K562 (cell line): Measurements from ENCODE around the gene CEP192. TPM values are rescaled to one million over a fixed set of nuclear protein-coding genes. Genes with fewer than 3 reads are reported as not detected.
A peak's percentile ranks its signal among the peaks of the same experiment; 100 is the strongest.

Source experiments
- BHLHE40 ChIP-seq: IDR thresholded peaks from 2 replicates; pipeline ENCODE4 v1.6.1; 2011; ENCODE audit warnings: low read length, improper control_type of control experiment
- EP300 ChIP-seq: IDR thresholded peaks from 2 replicates; pipeline ENCODE4 v1.6.1; 2012; ENCODE audit warnings: low read length, improper control_type of control experiment
- FOXJ3 ChIP-seq: sonication (generic); formaldehyde crosslinking; IDR thresholded peaks from 2 replicates; pipeline ENCODE4 v1.4.0; 2020; ENCODE audit warnings: mild to moderate bottlenecking, missing genetic modification reagents
- ILF3 ChIP-seq: fragments of 450-650 bp; IDR thresholded peaks from 2 replicates; pipeline ENCODE4 v1.6.1; 2018; ENCODE audit warnings: antibody characterized with exemption, mild to moderate bottlenecking, moderate library complexity, borderline replicate concordance
- LEF1 ChIP-seq: fragments of 450-650 bp; IDR thresholded peaks from 2 replicates; pipeline ENCODE4 v1.6.1; 2016; ENCODE audit warnings: mild to moderate bottlenecking
- NR1H2 ChIP-seq: sonication (generic); formaldehyde crosslinking; IDR thresholded peaks from 2 replicates; pipeline ENCODE4 v1.4.0; 2020; ENCODE audit warnings: mild to moderate bottlenecking, missing genetic modification reagents
- POU5F1 ChIP-seq: fragments of 150-350 bp; IDR thresholded peaks from 2 replicates; pipeline ENCODE4 v1.6.1; 2014; ENCODE audit warnings: borderline replicate concordance, low read length, low read depth, mild to moderate bottlenecking; ENCODE audit not compliant: partially characterized antibody
- SMAD1 ChIP-seq: fragments of 150-350 bp; IDR thresholded peaks from 2 replicates; pipeline ENCODE4 v1.6.1; 2014; ENCODE audit warnings: low read length, low read depth; ENCODE audit not compliant: partially characterized antibody
- SMARCA5 ChIP-seq: fragments of 450-650 bp; IDR thresholded peaks from 2 replicates; pipeline ENCODE4 v1.6.1; 2016
- SRSF9 ChIP-seq: fragments of 200-400 bp; formaldehyde crosslinking; IDR thresholded peaks from 2 replicates; pipeline ENCODE4 v1.6.1; 2017; ENCODE audit warnings: low read depth, low read length, borderline replicate concordance
- TAF1 ChIP-seq: IDR thresholded peaks from 2 replicates; pipeline ENCODE4 v1.6.1; 2011; ENCODE audit warnings: mild to moderate bottlenecking, low read length, moderate library complexity; ENCODE audit not compliant: insufficient read depth, control insufficient read depth, severe bottlenecking; ENCODE audit errors: extremely low read depth
- USF1 ChIP-seq: sonication (generic); formaldehyde crosslinking; IDR thresholded peaks from 2 replicates; pipeline ENCODE4 v1.9.0; 2022; ENCODE audit warnings: mild to moderate bottlenecking, missing genetic modification reagents
- ZKSCAN3 ChIP-seq: fragments of 250-450 bp; sonication (Bioruptor Pico); IDR thresholded peaks from 2 replicates; pipeline ENCODE4 v1.4.0; 2020
- ZNF324 ChIP-seq: fragments of 250-450 bp; sonication (Bioruptor Pico); IDR thresholded peaks from 2 replicates; pipeline ENCODE4 v1.4.0; 2020; ENCODE audit warnings: mild to moderate bottlenecking
- ZNF384 ChIP-seq: IDR thresholded peaks from 2 replicates; pipeline ENCODE4 v1.6.1; 2012; ENCODE audit warnings: low read depth, low read length, improper control_type of control experiment
- ZNF609 ChIP-seq: sonication (generic); formaldehyde crosslinking; IDR thresholded peaks from 2 replicates; pipeline ENCODE4 v1.8.1; 2023; ENCODE audit warnings: missing genetic modification reagents, mild to moderate bottlenecking, borderline replicate concordance
- ZNF79 ChIP-seq: fragments of 250-450 bp; sonication (Bioruptor Pico); IDR thresholded peaks from 2 replicates; pipeline ENCODE4 v1.4.0; 2020; ENCODE audit warnings: low read depth, mild to moderate bottlenecking, moderate library complexity
- polyA plus RNA-seq, 8 experiments: library from polyadenylated mRNA; depleted of rRNA in 4 of 8; stranded (reverse) in 5 of 8; unstranded in 3 of 8; fragments of >200 nt; fragmentation: Nextera tagmentation in 2 of 8; fragmentation: Illumina TruSeq in 1 of 8; extraction: Ambion mirVana in 2 of 8; extraction: Trizol in 1 of 8; gene quantifications; 2 replicates each; pipeline versions ENCODE4 v1.2.1 to v1.2.3, GENCODE V29; 2011 to 2014; ENCODE audit warnings: inconsistent platforms in 1 of 8, missing spikeins in 1 of 8
- total RNA-seq, 7 experiments: library from RNA; depleted of rRNA in 6 of 7; stranded (reverse); fragments of >200 nt in 6 of 7; fragmentation: Illumina TruSeq in 2 of 7; extraction: Trizol in 2 of 7; gene quantifications; 2 replicates each; pipeline versions ENCODE4 v1.2.1 to v1.2.3, GENCODE V29; 2011 to 2021; ENCODE audit warnings: low replicate concordance in 1 of 7
- TF ChIP-seq, protein P1 (sequence below), 2 experiments: fragments of 450-650 bp; conservative IDR thresholded peaks; 2 replicates each; pipeline ENCODE4 v1.6.1; 2017; ENCODE audit warnings: mild to moderate bottlenecking in 2 of 2, moderate library complexity in 2 of 2
- TF ChIP-seq, protein P2 (sequence below): fragments of 450-650 bp; IDR thresholded peaks from 2 replicates; pipeline ENCODE4 v1.7.0; 2016; ENCODE audit warnings: borderline replicate concordance

CEP192 gene
- total and polyA plus RNA-seq, 9 of the 15 experiments (the other 6 are each of a cell fraction or from before 2014, with no cell fraction given) = 14.4 to 54.4 (median 35.8) TPM

DNA sequence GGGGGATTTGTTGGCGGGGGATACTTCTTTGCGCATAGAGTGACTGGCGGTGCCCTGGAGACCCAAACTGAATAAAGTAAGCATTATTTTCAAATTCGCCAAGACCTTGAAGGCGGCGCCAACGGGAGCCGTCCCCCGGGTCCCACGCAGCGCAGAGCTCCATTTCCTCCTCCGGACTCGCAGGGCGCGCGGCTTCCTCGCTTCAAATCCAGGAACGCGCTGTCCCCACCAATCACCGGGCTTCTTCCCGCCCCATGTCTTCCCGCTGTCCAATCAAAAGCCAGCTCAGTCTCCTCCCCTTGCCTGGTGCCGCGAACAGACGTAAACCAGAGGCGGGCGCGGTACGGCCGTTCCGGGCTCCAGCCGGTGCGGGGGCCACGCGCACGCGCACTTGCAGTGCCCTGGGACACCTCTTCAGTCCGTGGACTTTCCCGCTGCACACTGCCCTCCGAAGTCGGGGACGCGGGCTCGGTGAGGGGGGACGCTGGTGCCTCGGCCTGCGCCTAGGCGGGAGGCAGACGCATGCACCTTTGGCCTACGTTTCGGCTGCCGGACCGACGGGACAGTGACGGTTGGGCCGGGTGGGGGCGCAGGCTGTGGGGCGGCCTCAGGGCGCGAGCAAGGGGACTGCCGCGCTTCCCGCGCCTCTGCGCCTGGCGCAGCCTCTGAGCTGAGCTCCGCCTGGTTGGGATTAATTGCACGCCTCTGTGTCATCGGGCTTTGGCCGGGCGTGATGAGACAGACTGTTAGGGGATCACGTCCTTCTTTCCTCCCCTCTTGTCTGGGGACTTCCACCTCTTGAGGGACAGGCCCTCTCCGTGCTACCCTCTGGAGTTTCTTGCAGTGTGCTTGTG is at the start of gene CEP192 (continued):
- TF ChIP-seq ZNF384 (no peak), ZNF79 (CRISPR knock-in tag) (no peak), USF1 (CRISPR knock-in tag) (peak; percentile 88), FOXJ3 (CRISPR knock-in tag) (no peak), ZNF609 (CRISPR knock-in tag) (no peak), SMAD1 (no peak), SMARCA5 (no peak), ILF3 (no peak), ZNF324 (CRISPR knock-in tag) (no peak), LEF1 (no peak), EP300 (no peak), BHLHE40 (no peak), ZKSCAN3 (CRISPR knock-in tag) (no peak), NR1H2 (CRISPR knock-in tag) (no peak), POU5F1 (no peak), SRSF9 (no peak), TAF1 (peak; percentile 78)
- TF ChIP-seq, protein P1, sequence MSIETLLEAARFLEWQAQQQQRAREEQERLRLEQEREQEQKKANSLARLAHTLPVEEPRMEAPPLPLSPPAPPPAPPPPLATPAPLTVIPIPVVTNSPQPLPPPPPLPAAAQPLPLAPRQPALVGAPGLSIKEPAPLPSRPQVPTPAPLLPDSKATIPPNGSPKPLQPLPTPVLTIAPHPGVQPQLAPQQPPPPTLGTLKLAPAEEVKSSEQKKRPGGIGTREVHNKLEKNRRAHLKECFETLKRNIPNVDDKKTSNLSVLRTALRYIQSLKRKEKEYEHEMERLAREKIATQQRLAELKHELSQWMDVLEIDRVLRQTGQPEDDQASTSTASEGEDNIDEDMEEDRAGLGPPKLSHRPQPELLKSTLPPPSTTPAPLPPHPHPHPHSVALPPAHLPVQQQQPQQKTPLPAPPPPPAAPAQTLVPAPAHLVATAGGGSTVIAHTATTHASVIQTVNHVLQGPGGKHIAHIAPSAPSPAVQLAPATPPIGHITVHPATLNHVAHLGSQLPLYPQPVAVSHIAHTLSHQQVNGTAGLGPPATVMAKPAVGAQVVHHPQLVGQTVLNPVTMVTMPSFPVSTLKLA (conservative IDR thresholded peaks at IDR 0.05) = peak; percentile 75 to 80
- TF ChIP-seq, protein P2, sequence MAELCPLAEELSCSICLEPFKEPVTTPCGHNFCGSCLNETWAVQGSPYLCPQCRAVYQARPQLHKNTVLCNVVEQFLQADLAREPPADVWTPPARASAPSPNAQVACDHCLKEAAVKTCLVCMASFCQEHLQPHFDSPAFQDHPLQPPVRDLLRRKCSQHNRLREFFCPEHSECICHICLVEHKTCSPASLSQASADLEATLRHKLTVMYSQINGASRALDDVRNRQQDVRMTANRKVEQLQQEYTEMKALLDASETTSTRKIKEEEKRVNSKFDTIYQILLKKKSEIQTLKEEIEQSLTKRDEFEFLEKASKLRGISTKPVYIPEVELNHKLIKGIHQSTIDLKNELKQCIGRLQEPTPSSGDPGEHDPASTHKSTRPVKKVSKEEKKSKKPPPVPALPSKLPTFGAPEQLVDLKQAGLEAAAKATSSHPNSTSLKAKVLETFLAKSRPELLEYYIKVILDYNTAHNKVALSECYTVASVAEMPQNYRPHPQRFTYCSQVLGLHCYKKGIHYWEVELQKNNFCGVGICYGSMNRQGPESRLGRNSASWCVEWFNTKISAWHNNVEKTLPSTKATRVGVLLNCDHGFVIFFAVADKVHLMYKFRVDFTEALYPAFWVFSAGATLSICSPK = no peak
